Measurements from ENCODE around the gene OMA1. TPM values are rescaled to one million over a fixed set of nuclear protein-coding genes. Genes with fewer than 3 reads are reported as not detected.

Gene OMA1
- total RNA-seq, 1 donor = 30.7 TPM

DNA sequence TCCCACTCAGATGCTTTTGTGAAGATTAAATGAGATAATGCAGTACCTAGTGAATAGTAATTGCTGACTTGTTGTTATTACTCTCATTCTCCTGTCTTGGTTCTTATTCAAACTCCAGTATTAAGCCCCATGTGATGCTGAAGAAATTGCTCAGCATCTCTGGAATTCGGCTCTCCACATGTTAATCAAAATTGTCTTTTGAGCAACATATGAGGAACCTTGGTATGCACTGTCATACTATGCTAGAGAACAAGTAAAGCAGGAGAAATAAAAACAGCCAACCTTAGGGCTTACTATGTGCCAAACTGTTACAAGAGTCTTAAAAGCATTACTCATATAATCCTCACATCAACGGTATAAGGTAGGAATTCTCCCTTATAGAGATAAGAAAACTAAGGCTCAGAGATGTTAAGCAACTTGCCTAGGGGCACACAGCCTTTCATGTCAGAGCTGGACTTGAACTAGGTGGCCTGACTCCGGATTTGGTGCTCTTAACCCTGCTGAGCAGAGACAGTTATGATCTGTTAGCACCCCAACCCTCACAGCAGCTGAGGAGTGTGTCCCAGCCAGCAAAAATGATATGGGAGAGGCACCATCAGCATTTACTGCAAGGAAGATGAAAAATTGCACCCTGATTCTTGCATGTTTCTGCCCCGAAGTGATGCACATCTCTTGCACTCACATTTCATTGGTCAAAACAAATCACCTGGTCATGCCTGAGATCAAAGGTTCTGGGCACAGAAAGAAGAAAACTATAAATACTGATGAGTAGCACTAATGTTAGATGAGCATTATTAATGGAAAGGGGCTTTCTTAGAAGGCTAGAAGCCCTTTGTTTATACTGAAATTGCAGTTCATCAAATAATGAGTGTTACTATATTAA lies 102.3 kb downstream of the OMA1 start:
- TF ChIP-seq, protein P1, sequence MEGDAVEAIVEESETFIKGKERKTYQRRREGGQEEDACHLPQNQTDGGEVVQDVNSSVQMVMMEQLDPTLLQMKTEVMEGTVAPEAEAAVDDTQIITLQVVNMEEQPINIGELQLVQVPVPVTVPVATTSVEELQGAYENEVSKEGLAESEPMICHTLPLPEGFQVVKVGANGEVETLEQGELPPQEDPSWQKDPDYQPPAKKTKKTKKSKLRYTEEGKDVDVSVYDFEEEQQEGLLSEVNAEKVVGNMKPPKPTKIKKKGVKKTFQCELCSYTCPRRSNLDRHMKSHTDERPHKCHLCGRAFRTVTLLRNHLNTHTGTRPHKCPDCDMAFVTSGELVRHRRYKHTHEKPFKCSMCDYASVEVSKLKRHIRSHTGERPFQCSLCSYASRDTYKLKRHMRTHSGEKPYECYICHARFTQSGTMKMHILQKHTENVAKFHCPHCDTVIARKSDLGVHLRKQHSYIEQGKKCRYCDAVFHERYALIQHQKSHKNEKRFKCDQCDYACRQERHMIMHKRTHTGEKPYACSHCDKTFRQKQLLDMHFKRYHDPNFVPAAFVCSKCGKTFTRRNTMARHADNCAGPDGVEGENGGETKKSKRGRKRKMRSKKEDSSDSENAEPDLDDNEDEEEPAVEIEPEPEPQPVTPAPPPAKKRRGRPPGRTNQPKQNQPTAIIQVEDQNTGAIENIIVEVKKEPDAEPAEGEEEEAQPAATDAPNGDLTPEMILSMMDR (IDR thresholded peaks at IDR 0.05; ENCODE audit: insufficient read depth, low read length) = no peak
- H3K4me3 ChIP-seq (ENCODE audit: low read depth, low read length) = no peak overlapping the region
- no peak for DNase-seq (ENCODE audit: low read depth)

DNA sequence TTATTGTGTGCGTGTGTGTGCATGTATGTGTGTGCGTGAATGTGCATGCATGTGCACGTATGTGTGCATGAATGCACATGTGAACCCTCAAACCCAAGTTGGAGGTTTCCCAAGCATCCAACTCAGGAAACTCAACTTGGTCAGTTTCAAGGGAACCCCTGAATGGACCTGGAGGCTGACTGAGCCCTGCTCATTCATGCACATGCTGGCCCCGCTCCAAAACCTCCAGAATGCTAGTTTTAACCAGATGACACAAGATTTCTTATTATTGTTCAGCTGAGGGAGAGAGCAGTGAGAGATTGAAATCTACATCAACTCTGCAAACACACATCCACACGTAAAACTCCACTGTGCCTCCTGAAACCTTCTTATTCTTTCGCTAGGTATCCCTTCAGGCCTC lies 104.4 kb downstream of the OMA1 start:
- TF ChIP-seq, protein P1 (IDR thresholded peaks at IDR 0.05; ENCODE audit: insufficient read depth, low read length) = no peak
- DNase-seq (ENCODE audit: low read depth) = no peak
- H3K4me3 ChIP-seq (ENCODE audit: low read depth, low read length) = no peak overlapping the region

DNA sequence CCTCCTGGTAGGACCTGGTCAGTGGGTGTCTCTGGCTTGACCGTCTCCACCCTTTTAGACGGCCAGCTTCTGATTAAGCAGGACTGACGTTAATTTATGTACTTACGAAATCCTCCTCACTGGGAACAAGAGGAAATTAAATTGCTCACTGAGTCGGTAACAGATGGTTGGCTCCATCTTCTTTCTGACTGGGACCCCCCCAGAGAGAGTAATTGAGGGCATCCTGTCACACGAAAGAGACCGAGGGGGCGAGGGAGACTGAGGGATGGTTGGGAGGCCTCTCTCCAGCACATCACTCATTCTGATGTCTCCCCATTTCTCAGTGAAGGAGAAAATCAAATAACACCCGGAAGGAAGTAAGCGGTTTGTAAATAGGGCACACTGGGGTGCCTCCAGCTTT lies 104.8 kb downstream of the OMA1 start:
- no peak overlapping the region for H3K4me3 ChIP-seq (ENCODE audit: low read depth, low read length)
- TF ChIP-seq, protein P1 (IDR thresholded peaks at IDR 0.05; ENCODE audit: insufficient read depth, low read length) = no peak
- DNase-seq (ENCODE audit: low read depth) = no peak

DNA sequence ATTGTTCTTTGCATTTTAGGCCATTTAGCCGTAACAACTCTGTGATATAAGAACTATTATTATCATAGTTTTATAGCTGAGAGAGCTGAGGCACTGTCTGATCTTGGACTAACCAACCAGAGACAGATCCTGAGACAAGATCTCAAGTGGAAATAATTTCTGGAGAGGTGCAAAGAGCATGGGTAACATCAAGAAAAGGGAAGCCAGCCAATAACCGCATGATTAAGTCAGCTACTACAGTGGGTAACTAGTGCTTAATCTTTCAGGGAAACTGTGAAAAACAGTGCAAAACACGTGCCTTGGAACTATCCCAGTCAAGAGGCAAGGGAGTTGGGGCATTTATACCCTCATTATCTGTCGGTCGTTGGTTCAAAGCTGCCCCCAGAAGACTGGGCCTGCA lies 105.8 kb downstream of the OMA1 start:
- no peak for DNase-seq (ENCODE audit: low read depth)
- TF ChIP-seq, protein P1 (IDR thresholded peaks at IDR 0.05; ENCODE audit: insufficient read depth, low read length) = no peak
- no peak overlapping the region for H3K4me3 ChIP-seq (ENCODE audit: low read depth, low read length)

DNA sequence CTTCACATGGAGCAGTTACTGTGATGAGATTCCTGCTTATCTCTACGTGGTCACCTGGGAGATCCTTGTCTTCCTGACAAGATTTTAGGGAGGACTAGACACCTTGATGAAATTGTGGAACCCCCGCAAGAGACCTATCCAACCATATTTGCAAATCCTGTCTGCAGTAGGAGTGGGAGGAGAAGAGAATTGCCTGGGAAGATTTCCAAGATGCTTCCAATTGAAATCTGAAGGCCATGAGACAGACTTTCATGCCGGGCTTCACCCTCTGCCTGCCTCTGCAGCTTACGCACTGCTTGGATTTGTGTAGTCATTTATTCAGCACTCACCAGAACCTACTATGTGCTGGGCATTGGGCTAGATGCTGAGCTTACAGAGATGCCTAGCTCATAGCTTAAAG lies 106.6 kb downstream of the OMA1 start:
- DNase-seq (ENCODE audit: low read depth) = no peak
- no peak overlapping the region for H3K4me3 ChIP-seq (ENCODE audit: low read depth, low read length)
- TF ChIP-seq, protein P1 (IDR thresholded peaks at IDR 0.05; ENCODE audit: insufficient read depth, low read length) = no peak

DNA sequence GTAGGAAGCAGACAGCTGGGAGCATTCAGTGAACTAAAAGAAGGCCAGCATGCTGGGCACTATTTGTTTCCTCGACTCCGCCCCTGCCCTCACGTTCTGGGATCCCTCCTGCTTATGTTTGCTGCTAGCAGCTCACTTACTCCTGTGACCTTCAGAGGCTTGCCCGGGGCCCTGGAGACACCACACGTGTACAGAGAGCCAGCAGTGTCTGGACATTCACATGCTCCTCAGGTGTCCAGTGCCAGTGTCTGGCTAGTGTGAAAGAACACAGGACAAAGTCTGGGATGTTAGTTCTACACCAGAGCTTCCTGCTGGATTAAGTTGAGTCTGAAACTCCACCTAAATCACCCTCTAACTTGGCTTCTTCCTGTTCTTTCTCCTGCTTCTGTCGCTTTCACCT lies 108.1 kb downstream of the OMA1 start:
- no peak overlapping the region for H3K4me3 ChIP-seq (ENCODE audit: low read depth, low read length)
- no peak for DNase-seq (ENCODE audit: low read depth)
- TF ChIP-seq, protein P1 (IDR thresholded peaks at IDR 0.05; ENCODE audit: insufficient read depth, low read length) = no peak

All from fibroblast of the aortic adventitia (primary cell).